ENCODE results near the gene NLE1. TPM values are rescaled to one million over a fixed set of nuclear protein-coding genes. Genes with fewer than 3 reads are reported as not detected.

NLE1 gene
- total and polyA plus RNA-seq, 4 donors, result 2.1 to 7.7 (median 5.8) TPM

DNA sequence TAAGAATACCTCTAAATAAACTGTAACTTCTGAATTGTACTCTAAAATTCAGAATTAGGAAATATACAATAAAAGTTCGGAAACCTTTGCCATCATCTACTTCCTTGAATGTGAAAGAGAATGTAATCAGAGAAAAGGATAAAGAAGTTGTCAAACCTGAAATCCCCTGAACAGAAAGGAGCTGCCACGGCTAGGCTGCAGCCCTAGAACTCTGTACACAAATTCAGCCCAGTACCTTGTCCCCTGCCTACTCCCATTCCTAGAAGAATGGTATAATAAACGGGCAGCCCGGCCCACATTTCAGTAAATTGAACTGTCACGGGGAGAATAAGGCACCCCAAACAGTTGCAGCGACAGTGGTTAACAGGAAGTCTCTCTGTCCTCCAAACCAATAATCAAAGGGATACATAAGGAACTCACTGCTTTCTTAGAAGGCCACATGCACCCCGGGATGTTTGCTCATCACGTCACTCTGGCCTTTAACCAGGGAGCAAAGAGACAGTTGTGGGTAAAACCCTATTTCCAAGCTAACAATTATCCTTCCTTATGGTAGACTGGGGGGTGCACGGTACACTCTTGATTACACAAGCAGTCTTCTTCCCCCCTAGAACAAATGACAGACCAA lies 54.3 kb downstream of the NLE1 start:
- DNase-seq (ENCODE audit: low spot score), result peak; percentile 60

DNA sequence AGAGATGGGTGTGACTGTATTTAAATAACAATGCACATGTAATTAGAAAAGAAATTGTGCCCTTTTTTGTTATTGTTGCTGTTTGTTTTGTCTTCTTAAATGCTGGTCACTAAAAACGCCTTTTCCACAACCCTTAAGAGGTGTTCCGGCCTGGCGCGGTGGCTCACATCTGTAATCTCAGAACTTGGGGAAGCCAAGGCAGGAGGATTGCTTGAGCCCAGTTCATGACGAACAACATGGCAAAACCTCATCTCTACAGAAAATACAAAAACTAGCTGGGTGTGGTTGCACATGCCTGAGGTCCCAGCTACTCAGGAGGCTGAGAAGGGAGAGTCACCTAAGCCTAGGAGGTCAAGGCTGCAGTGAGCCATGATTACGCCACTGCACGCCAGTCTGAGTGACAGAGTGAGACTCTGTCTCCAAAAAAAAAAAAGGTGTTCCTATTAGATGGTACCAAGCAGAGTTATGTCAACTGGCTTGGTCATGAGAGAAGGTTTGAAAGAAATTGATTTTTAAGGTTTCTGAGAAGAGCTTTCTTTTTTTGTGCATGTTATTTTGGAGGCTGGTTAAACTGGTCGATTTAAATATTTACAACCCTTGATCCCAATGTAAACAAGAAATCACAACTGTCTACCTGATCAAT lies 55.1 kb downstream of the NLE1 start:
- Histone ChIP-seq H3K4me1 (ENCODE audit: control insufficient read depth in 4 of 4, insufficient read depth in 4 of 4, low read length in 3 of 4) (peaks cover 5 to 29% (median 13%) of the 10 kb centered on the region in 4 donors), H3K36me3 (ENCODE audit: control insufficient read depth in 4 of 4, insufficient read depth in 3 of 4, low read depth in 1 of 4, low read length in 3 of 4) (no peaks in the 10 kb centered on the region), H3K9ac (ENCODE audit: low read depth in 1 of 2, low read length in 2 of 2) (peak overlapping the region in 1 of 2 donors; percentile 86), H3K9me3 (ENCODE audit: control insufficient read depth in 4 of 4, low read length in 3 of 4) (no peaks in the 10 kb centered on the region), H3K4me3 (ENCODE audit: low read depth in 1 of 3, low read length in 3 of 3) (peak overlapping the region; percentile 79 to 97 (median 90)), H3K27me3 (ENCODE audit: control insufficient read depth in 4 of 4, insufficient read depth in 4 of 4, low read length in 3 of 4) (no peaks in the 10 kb centered on the region), H3K27ac (ENCODE audit: low read depth in 1 of 2, low read length in 2 of 2) (peak overlapping the region; percentile 88 to 96)
- DNase-seq (ENCODE audit: low spot score), result no peak
- WGBS, result 64% methylated on average over 8 of the region's 8 CpGs
- TF ChIP-seq NR2F2 (IDR thresholded peaks at IDR 0.05) (peak; percentile 62), YY1 (IDR thresholded peaks at IDR 0.05) (peak; percentile 40), RXRA (IDR thresholded peaks at IDR 0.05) (peak in 1 of 2 donors; percentile 58), TAF1 (conservative IDR thresholded peaks at IDR 0.05) (no peak), FOXA1 (IDR thresholded peaks at IDR 0.05) (no peak)
- TF ChIP-seq, protein P1, sequence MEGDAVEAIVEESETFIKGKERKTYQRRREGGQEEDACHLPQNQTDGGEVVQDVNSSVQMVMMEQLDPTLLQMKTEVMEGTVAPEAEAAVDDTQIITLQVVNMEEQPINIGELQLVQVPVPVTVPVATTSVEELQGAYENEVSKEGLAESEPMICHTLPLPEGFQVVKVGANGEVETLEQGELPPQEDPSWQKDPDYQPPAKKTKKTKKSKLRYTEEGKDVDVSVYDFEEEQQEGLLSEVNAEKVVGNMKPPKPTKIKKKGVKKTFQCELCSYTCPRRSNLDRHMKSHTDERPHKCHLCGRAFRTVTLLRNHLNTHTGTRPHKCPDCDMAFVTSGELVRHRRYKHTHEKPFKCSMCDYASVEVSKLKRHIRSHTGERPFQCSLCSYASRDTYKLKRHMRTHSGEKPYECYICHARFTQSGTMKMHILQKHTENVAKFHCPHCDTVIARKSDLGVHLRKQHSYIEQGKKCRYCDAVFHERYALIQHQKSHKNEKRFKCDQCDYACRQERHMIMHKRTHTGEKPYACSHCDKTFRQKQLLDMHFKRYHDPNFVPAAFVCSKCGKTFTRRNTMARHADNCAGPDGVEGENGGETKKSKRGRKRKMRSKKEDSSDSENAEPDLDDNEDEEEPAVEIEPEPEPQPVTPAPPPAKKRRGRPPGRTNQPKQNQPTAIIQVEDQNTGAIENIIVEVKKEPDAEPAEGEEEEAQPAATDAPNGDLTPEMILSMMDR (IDR thresholded peaks at IDR 0.05; ENCODE audit: low read depth, low read length, missing input control), result no peak
- TF ChIP-seq, protein P2, sequence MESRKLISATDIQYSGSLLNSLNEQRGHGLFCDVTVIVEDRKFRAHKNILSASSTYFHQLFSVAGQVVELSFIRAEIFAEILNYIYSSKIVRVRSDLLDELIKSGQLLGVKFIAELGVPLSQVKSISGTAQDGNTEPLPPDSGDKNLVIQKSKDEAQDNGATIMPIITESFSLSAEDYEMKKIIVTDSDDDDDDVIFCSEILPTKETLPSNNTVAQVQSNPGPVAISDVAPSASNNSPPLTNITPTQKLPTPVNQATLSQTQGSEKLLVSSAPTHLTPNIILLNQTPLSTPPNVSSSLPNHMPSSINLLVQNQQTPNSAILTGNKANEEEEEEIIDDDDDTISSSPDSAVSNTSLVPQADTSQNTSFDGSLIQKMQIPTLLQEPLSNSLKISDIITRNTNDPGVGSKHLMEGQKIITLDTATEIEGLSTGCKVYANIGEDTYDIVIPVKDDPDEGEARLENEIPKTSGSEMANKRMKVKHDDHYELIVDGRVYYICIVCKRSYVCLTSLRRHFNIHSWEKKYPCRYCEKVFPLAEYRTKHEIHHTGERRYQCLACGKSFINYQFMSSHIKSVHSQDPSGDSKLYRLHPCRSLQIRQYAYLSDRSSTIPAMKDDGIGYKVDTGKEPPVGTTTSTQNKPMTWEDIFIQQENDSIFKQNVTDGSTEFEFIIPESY (IDR thresholded peaks at IDR 0.05), result no peak
- TF ChIP-seq, protein P3, sequence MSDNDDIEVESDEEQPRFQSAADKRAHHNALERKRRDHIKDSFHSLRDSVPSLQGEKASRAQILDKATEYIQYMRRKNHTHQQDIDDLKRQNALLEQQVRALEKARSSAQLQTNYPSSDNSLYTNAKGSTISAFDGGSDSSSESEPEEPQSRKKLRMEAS (IDR thresholded peaks at IDR 0.05), result no peak

More for the DNA sequence above, 54.3 kb downstream of the NLE1 start:
- no peaks in the 10 kb centered on the region for H3K36me3 ChIP-seq (ENCODE audit: control insufficient read depth in 4 of 4, insufficient read depth in 3 of 4, low read depth in 1 of 4, low read length in 3 of 4)
- peaks cover 5 to 29% (median 11%) of the 10 kb centered on the region in 4 donors for H3K4me1 ChIP-seq (ENCODE audit: control insufficient read depth in 4 of 4, insufficient read depth in 4 of 4, low read length in 3 of 4)
- H3K27ac ChIP-seq (ENCODE audit: low read depth in 1 of 2, low read length in 2 of 2), result peak overlapping the region; percentile 88 to 96
- H3K27me3 ChIP-seq (ENCODE audit: control insufficient read depth in 4 of 4, insufficient read depth in 4 of 4, low read length in 3 of 4), result no peaks in the 10 kb centered on the region
- H3K9me3 ChIP-seq (ENCODE audit: control insufficient read depth in 4 of 4, low read length in 3 of 4), result no peaks in the 10 kb centered on the region
- H3K4me3 ChIP-seq (ENCODE audit: low read depth in 1 of 3, low read length in 3 of 3), result peak overlapping the region; percentile 79 to 97 (median 90)
- no peak for TF ChIP-seq RAD21 (IDR thresholded peaks at IDR 0.05)
- peak in 1 of 2 donors; percentile 41 for TF ChIP-seq RXRA (IDR thresholded peaks at IDR 0.05)
- peak; percentile 81 to 89 for TF ChIP-seq HNF4A (conservative IDR thresholded peaks at IDR 0.05)
- TF ChIP-seq, protein P2 (IDR thresholded peaks at IDR 0.05), result no peak
- TF ChIP-seq, protein P4, sequence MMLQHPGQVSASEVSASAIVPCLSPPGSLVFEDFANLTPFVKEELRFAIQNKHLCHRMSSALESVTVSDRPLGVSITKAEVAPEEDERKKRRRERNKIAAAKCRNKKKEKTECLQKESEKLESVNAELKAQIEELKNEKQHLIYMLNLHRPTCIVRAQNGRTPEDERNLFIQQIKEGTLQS (IDR thresholded peaks at IDR 0.05), result peak; percentile 19
- TF ChIP-seq JUND (IDR thresholded peaks at IDR 0.05), result peak; percentile 49 to 59
- TF ChIP-seq, protein P1 (IDR thresholded peaks at IDR 0.05; ENCODE audit: low read depth, low read length, missing input control), result no peak
- TF ChIP-seq SP1 (IDR thresholded peaks at IDR 0.05), result peak; percentile 54
- TF ChIP-seq, protein P5, sequence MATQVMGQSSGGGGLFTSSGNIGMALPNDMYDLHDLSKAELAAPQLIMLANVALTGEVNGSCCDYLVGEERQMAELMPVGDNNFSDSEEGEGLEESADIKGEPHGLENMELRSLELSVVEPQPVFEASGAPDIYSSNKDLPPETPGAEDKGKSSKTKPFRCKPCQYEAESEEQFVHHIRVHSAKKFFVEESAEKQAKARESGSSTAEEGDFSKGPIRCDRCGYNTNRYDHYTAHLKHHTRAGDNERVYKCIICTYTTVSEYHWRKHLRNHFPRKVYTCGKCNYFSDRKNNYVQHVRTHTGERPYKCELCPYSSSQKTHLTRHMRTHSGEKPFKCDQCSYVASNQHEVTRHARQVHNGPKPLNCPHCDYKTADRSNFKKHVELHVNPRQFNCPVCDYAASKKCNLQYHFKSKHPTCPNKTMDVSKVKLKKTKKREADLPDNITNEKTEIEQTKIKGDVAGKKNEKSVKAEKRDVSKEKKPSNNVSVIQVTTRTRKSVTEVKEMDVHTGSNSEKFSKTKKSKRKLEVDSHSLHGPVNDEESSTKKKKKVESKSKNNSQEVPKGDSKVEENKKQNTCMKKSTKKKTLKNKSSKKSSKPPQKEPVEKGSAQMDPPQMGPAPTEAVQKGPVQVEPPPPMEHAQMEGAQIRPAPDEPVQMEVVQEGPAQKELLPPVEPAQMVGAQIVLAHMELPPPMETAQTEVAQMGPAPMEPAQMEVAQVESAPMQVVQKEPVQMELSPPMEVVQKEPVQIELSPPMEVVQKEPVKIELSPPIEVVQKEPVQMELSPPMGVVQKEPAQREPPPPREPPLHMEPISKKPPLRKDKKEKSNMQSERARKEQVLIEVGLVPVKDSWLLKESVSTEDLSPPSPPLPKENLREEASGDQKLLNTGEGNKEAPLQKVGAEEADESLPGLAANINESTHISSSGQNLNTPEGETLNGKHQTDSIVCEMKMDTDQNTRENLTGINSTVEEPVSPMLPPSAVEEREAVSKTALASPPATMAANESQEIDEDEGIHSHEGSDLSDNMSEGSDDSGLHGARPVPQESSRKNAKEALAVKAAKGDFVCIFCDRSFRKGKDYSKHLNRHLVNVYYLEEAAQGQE (IDR thresholded peaks at IDR 0.05), result no peak
- peak overlapping the region; percentile 82 to 86 for H3K9ac ChIP-seq (ENCODE audit: low read depth in 1 of 2, low read length in 2 of 2)
- 2% methylated on average over 9 of the region's 9 CpGs for WGBS

All from liver (tissue), 9 donors.